Measurements from ENCODE around the gene INKA2.

- TF ChIP-seq ZNF384 (IDR thresholded peaks at IDR 0.05; ENCODE audit: borderline replicate concordance, low read depth, low read length), result no peak
- TF ChIP-seq MAX (IDR thresholded peaks at IDR 0.05; ENCODE audit: low read depth, low read length), result no peak
- TF ChIP-seq EP300 (IDR thresholded peaks at IDR 0.05; ENCODE audit: borderline replicate concordance in 1 of 2, control insufficient read depth in 1 of 2, low read depth in 2 of 2, low read length in 2 of 2), result no peak
- no peak for TF ChIP-seq NR2C2 (IDR thresholded peaks at IDR 0.05; ENCODE audit: borderline replicate concordance, control insufficient read depth, insufficient read length, low read depth)
- no peak for TF ChIP-seq CTCF (IDR thresholded peaks at IDR 0.05 in 2 of 3, conservative IDR thresholded peaks at IDR 0.05 in 1 of 3; ENCODE audit: control insufficient read depth in 2 of 3, extremely low read depth in 1 of 3, insufficient read depth in 1 of 3, low read depth in 3 of 3, low read length in 3 of 3)
- TF ChIP-seq POLR2AphosphoS5 (IDR thresholded peaks at IDR 0.05; ENCODE audit: low read length), result no peak
- no peak for TF ChIP-seq SPI1 (IDR thresholded peaks at IDR 0.05; ENCODE audit: borderline replicate concordance, insufficient read depth, low read depth, low read length)
- TF ChIP-seq POLR2A (IDR thresholded peaks at IDR 0.05; ENCODE audit: low read depth, low read length), result no peak
- no peak for TF ChIP-seq JUNB (IDR thresholded peaks at IDR 0.05)
Observed at GRCh38 chr1:111786669-111787207, 47.5 kb upstream of the INKA2 start.
